Tibial artery (tissue), 4 donors: ENCODE results near the gene SH3RF3.
A peak's percentile ranks its signal among the peaks of the same experiment; 100 is the strongest.

Source experiments
- DNase-seq, 2 donors: peaks; one replicate each; pipeline ENCODE4 v3.0.0-alpha.2; 2019
- H3K27ac ChIP-seq, 2 donors: fragments of 200-600 bp; sonication (generic) in 1 of 2; 1 replicate in 1 of 2; 2 replicates in 1 of 2; pipeline ENCODE4 v1.5.1; 2018 to 2019; ENCODE audit warnings: mild to moderate bottlenecking in 1 of 2
- H3K27me3 ChIP-seq, 2 donors: fragments of 200-600 bp; sonication (generic) in 1 of 2; one replicate each; pipeline versions ENCODE4 v1.5.1 to v1.6.0; 2016 to 2019
- H3K36me3 ChIP-seq, 3 donors: fragments of 200-600 bp; sonication (generic) in 2 of 3; one replicate each; pipeline ENCODE4 v1.5.1; 2016 to 2019; ENCODE audit warnings: mild to moderate bottlenecking in 2 of 3
- H3K4me1 ChIP-seq, 4 donors: fragments of 200-600 bp; sonication (generic) in 2 of 4; 1 replicate in 3 of 4; 2 replicates in 1 of 4; pipeline ENCODE4 v1.5.1; 2016 to 2019
- H3K4me3 ChIP-seq, 2 donors: fragments of 200-600 bp; sonication (generic) in 1 of 2; 1 replicate in 1 of 2; 2 replicates in 1 of 2; pipeline ENCODE4 v1.5.1; 2018 to 2019; ENCODE audit warnings: mild to moderate bottlenecking in 2 of 2
- H3K9me3 ChIP-seq, 3 donors: fragments of 200-600 bp; sonication (generic) in 1 of 3; one replicate each; pipeline ENCODE4 v1.5.1; 2016 to 2019
- CTCF ChIP-seq, 2 experiments: fragments of 200-600 bp in 1 of 2; fragments of 450-650 bp in 1 of 2; IDR thresholded peaks; one replicate each; pipeline ENCODE4 v1.5.1; 2017 to 2019; ENCODE audit warnings: antibody characterized with exemption in 2 of 2, mild to moderate bottlenecking in 1 of 2, moderate library complexity in 1 of 2
- intact Hi-C: fragments of 100-400 bp; cut with DNase I; formaldehyde crosslinking; loops from one replicate; pipeline ENCODE4 v1.15.0; 2023; ENCODE audit warnings: low total_unique reads

Gene SH3RF3

GRCh38 chr2:109433926-109434325, 304.9 kb downstream of the SH3RF3 start:
- Histone ChIP-seq H3K9me3 (no peaks in the 10 kb centered on the region), H3K4me1 (peaks cover 12 to 42% (median 34%) of the 10 kb centered on the region in 4 donors), H3K36me3 (peaks cover 0 to 30% (median 0%) of the 10 kb centered on the region in 3 donors), H3K4me3 (no peak overlapping the region), H3K27ac (peak overlapping the region; percentile 86 to 96), H3K27me3 (no peaks in the 10 kb centered on the region)
- TF ChIP-seq CTCF (IDR thresholded peaks at IDR 0.05), result no peak
- intact Hi-C loops, result no loop called here
- DNase-seq, result peak in 1 of 2 donors; percentile 60

GRCh38 chr2:109434351-109434750, 305.3 kb downstream of the SH3RF3 start:
- peak in 1 of 2 donors; percentile 53 for DNase-seq
- Histone ChIP-seq H3K36me3 (peaks cover 0 to 30% (median 0%) of the 10 kb centered on the region in 3 donors), H3K27ac (peak overlapping the region; percentile 86 to 96), H3K4me3 (no peak overlapping the region), H3K27me3 (no peaks in the 10 kb centered on the region), H3K4me1 (peaks cover 12 to 47% (median 39%) of the 10 kb centered on the region in 4 donors), H3K9me3 (no peaks in the 10 kb centered on the region)
- intact Hi-C loops, result no loop called here
- no peak for TF ChIP-seq CTCF (IDR thresholded peaks at IDR 0.05)

- peak in 1 of 2 donors; percentile 63 for DNase-seq
- Histone ChIP-seq H3K27ac (peak overlapping the region; percentile 86 to 96), H3K36me3 (peaks cover 0 to 30% (median 0%) of the 10 kb centered on the region in 3 donors), H3K27me3 (no peaks in the 10 kb centered on the region), H3K4me1 (peaks cover 12 to 55% (median 45%) of the 10 kb centered on the region in 4 donors), H3K4me3 (no peak overlapping the region), H3K9me3 (no peaks in the 10 kb centered on the region)
- TF ChIP-seq CTCF (IDR thresholded peaks at IDR 0.05), result no peak
- intact Hi-C loops, result loop anchor here (5.0 kb wide), 3 partner anchors 42 to 263 kb away; no protein-coding TSS in a partner anchor
Observed at GRCh38 chr2:109435066-109435690, 306.2 kb downstream of the SH3RF3 start.

- intact Hi-C loops, result loop anchor here (5.0 kb wide), 3 partner anchors 41 to 264 kb away; no protein-coding TSS in a partner anchor
- H3K4me3 ChIP-seq, result no peak overlapping the region
- peak overlapping the region; percentile 86 to 96 for H3K27ac ChIP-seq
- peaks cover 0 to 30% (median 0%) of the 10 kb centered on the region in 3 donors for H3K36me3 ChIP-seq
- DNase-seq, result peak; percentile 84 to 97
- no peaks in the 10 kb centered on the region for H3K9me3 ChIP-seq
- H3K4me1 ChIP-seq, result peaks cover 12 to 64% (median 49%) of the 10 kb centered on the region in 4 donors
- peak in 1 of 2 experiments; percentile 21 for TF ChIP-seq CTCF (IDR thresholded peaks at IDR 0.05)
- no peaks in the 10 kb centered on the region for H3K27me3 ChIP-seq
Observed at GRCh38 chr2:109435901-109436598, 307.0 kb downstream of the SH3RF3 start.

- H3K4me1 ChIP-seq, result peaks cover 12 to 68% (median 49%) of the 10 kb centered on the region in 4 donors
- TF ChIP-seq CTCF (IDR thresholded peaks at IDR 0.05), result no peak
- peaks cover 0 to 5% (median 0%) of the 10 kb centered on the region in 3 donors for H3K9me3 ChIP-seq
- peak in 1 of 2 donors; percentile 64 for DNase-seq
- peak overlapping the region; percentile 86 to 96 for H3K27ac ChIP-seq
- no peaks in the 10 kb centered on the region for H3K27me3 ChIP-seq
- intact Hi-C loops, result loop anchor here (5.0 kb wide), 3 partner anchors 41 to 264 kb away; no protein-coding TSS in a partner anchor
- H3K4me3 ChIP-seq, result no peak overlapping the region
- peaks cover 0 to 30% (median 0%) of the 10 kb centered on the region in 3 donors for H3K36me3 ChIP-seq
Observed at GRCh38 chr2:109436610-109437225, 307.7 kb downstream of the SH3RF3 start.
